Ovary (tissue), 9 donors: ENCODE results near the gene PRPS1. TPM values are rescaled to one million over a fixed set of nuclear protein-coding genes. Genes with fewer than 3 reads are reported as not detected.
A peak's percentile ranks its signal among the peaks of the same experiment; 100 is the strongest.
"Not testable (repeated sequence)": the region's sequence is repeated elsewhere in the genome, so short reads cannot be mapped to it uniquely, and the experiment has no call there.

ENCODE experiments used
- DNase-seq, 5 donors: peaks; one replicate each; pipeline ENCODE4 v3.0.0-alpha.2; 2019 to 2020
- H3K27ac ChIP-seq, 2 donors: fragments of 200-600 bp; one replicate each; pipeline versions ENCODE4 v1.5.1 to v1.8.0; 2019 to 2022
- H3K27me3 ChIP-seq: fragments of 200-600 bp; one replicate; pipeline ENCODE4 v1.8.0; 2022
- H3K36me3 ChIP-seq: fragments of 200-600 bp; sonication (generic); one replicate; pipeline ENCODE4 v1.5.1; 2019
- H3K4me1 ChIP-seq: one replicate; pipeline ENCODE4 v1.8.1; 2013; ENCODE audit warnings: mild to moderate bottlenecking, moderate library complexity; ENCODE audit not compliant: insufficient read depth
- H3K4me3 ChIP-seq: fragments of 200-600 bp; sonication (generic); one replicate; pipeline ENCODE4 v1.5.1; 2017
- H3K9me3 ChIP-seq, 2 donors: fragments of 200-600 bp in 1 of 2; sonication (generic) in 1 of 2; one replicate each; pipeline versions ENCODE4 v1.5.1 to v1.8.1; 2013 to 2019; ENCODE audit warnings: mild to moderate bottlenecking in 1 of 2, moderate library complexity in 1 of 2
- CTCF ChIP-seq, 3 donors: fragments of 450-650 bp in 2 of 3; fragments of 200-600 bp in 1 of 3; IDR thresholded peaks; one replicate each; pipeline versions ENCODE4 v1.5.1 to v1.8.0; 2016 to 2022; ENCODE audit warnings: antibody characterized with exemption in 3 of 3, mild to moderate bottlenecking in 1 of 3
- EP300 ChIP-seq: sonication (generic); formaldehyde crosslinking; IDR thresholded peaks from one replicate; pipeline ENCODE4 v1.6.1; 2017; ENCODE audit warnings: antibody characterized with exemption
- POLR2A ChIP-seq: fragments of 450-650 bp; IDR thresholded peaks from one replicate; pipeline ENCODE4 v1.6.1; 2017; ENCODE audit warnings: antibody characterized with exemption, mild to moderate bottlenecking, moderate library complexity
- WGBS, 3 donors: extraction: QIAGEN DNeasy Blood & Tissue Kit in 1 of 3; methylation state at CpG; one replicate each; pipeline versions ENCODE4 v1.1.5 to v1.1.7; 2013 to 2017; 5-methylcytosine and 5-hydroxymethylcytosine counted together
- intact Hi-C, 4 donors: fragments of 100-400 bp; cut with DNase I; formaldehyde crosslinking; loops; one replicate each; pipeline versions ENCODE4 v1.11.0 to v1.15.1; 2022 to 2023
- polyA plus RNA-seq, 2 donors: library from polyadenylated mRNA; stranded (reverse); fragments of 200-250 nt in 1 of 2; fragments of 350-450 nt in 1 of 2; fragmentation: Illumina TruSeq in 1 of 2; extraction: RNeasy Lipid Tissue Mini Kit (QIAGEN cat#74804) in 1 of 2; gene quantifications; one replicate each; pipeline ENCODE4 v1.2.3, GENCODE V29; 2013 to 2014
- total RNA-seq, 7 donors: library from RNA; depleted of rRNA in 2 of 7; stranded (reverse); fragments of >200 nt in 2 of 7; fragmentation: NEBNext Ultra II Directional in 3 of 7; extraction: Animal tissue kit (Norgen Biotek cat#: 25700) in 3 of 7; gene quantifications; one replicate each; pipeline versions ENCODE4 v1.1.0 to v1.2.4, GENCODE V29; 2016 to 2023
- donor health status: DM: no; HTN: no; CAD: no; lungs with moderate emphysema.
- donor health status: DM: no; HTN: no; CAD: no.
- donor health status: Bipolar disorder and iron deficiency.
- donor health status: DM: yes; HTN: yes; CAD: no.
- donor health status: DM: no; HTN: no; CAD: no.
- donor health status: DM: yes; HTN: yes; CAD: no.

PRPS1 gene
- total and polyA plus RNA-seq, 9 donors: 19.6 to 72.3 (median 32.8) TPM

- no peaks in the 10 kb centered on the region for H3K36me3 ChIP-seq
- intact Hi-C loops: no loop called here
- WGBS, 3 donors: 62 to 69% (median 69%) methylated on average over 4 of the region's 4 CpGs
Observed at GRCh38 chrX:107669261-107669660, 41.0 kb downstream of the PRPS1 start.

DNA sequence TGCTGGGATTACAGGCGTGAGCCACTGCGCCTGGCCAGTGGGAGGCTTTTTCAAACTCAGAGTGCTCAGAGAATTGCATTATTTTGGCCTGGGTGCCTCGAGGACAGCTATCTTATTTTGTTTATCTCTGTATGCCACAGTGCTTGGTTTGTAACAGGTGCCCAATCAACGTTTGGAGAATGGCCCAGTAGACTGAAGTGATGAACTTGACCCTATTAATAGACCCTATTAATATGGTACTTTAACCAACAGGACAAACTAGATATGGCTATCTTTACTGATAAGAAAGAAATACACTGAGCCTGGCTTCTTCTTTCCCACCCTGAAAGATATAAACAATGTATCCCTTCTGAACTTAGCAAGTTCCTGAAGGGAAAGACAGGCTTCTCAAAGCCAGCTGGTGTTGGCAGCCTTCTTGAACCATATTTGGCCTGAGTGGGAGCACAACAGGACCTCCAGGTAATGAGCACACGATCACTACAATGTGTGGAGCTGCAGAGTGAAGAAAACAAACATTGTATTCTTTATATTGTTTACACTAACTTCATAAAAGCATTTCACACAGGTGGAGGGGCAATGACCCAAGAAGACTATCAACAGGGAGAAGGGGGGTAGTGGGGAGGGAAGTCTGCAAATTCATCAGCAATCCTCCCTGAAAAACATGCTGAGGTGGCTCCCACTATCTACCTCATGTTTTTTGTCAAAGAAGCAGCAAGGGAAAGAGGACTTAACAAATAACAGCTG is 41.7 kb downstream of the PRPS1 start:
- DNase-seq: peak in 1 of 5 donors; percentile 13

More at GRCh38 chrX:107669261-107669660, 41.0 kb downstream of the PRPS1 start:
- Histone ChIP-seq H3K27ac (no peak overlapping the region), H3K27me3 (no peaks in the 10 kb centered on the region), H3K4me1 (peaks cover 2% of the 10 kb centered on the region), H3K4me3 (no peak overlapping the region), H3K9me3 (no peaks in the 10 kb centered on the region)
- TF ChIP-seq EP300: no peak
- TF ChIP-seq POLR2A: no peak
- TF ChIP-seq CTCF (IDR thresholded peaks at IDR 0.05): no peak
- DNase-seq: no peak

DNA sequence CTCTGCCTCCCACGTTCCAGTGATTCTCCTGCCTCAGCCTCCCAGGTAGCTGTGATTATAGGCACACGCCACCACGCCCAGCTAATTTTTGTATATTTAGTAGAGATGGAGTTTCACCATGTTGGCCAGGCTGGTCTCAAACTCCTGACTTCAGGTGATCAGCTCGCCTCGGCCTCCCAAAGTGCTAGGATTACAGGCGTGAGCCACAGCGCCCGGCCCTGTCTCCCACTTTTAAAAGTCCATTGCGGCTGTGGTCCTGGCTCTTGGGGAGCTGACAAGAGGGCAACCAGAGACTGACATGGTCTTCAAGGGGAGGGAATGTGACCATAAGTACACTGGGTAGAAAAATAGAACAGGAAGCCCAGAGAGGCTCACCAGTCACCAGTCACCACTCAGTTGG is 42.9 kb downstream of the PRPS1 start:
- not testable (repeated sequence) for DNase-seq, H3K36me3 ChIP-seq, H3K27ac ChIP-seq, H3K27me3 ChIP-seq, H3K4me1 ChIP-seq, H3K9me3 ChIP-seq, H3K4me3 ChIP-seq
- 83 to 87% (median 84%) methylated on average over 9 of the region's 9 CpGs for WGBS, 3 donors
- intact Hi-C loops: loop anchor here in 2 of 4 donors (5.0 kb wide), 1 partner anchor 106 kb away; the partner anchor contains the start of genes NCBP2L (in 2 of the 2) and TSC22D3 (in 2 of the 2)

More for the DNA sequence above, 41.7 kb downstream of the PRPS1 start:
- H3K27me3 ChIP-seq: no peaks in the 10 kb centered on the region
- 40 to 52% (median 45%) methylated on average over 5 of the region's 5 CpGs for WGBS, 3 donors
- H3K4me1 ChIP-seq: peaks cover 2% of the 10 kb centered on the region
- no peak overlapping the region for H3K4me3 ChIP-seq
- TF ChIP-seq EP300: no peak
- no peak for TF ChIP-seq CTCF (IDR thresholded peaks at IDR 0.05)
- no peak for TF ChIP-seq POLR2A
- H3K36me3 ChIP-seq: no peaks in the 10 kb centered on the region
- intact Hi-C loops: loop anchor here in 2 of 4 donors (5.0 kb wide), 1 partner anchor 107 kb away; the partner anchor contains the start of genes NCBP2L (in 2 of the 2) and TSC22D3 (in 2 of the 2)
- no peak overlapping the region for H3K27ac ChIP-seq
- no peaks in the 10 kb centered on the region for H3K9me3 ChIP-seq

DNA sequence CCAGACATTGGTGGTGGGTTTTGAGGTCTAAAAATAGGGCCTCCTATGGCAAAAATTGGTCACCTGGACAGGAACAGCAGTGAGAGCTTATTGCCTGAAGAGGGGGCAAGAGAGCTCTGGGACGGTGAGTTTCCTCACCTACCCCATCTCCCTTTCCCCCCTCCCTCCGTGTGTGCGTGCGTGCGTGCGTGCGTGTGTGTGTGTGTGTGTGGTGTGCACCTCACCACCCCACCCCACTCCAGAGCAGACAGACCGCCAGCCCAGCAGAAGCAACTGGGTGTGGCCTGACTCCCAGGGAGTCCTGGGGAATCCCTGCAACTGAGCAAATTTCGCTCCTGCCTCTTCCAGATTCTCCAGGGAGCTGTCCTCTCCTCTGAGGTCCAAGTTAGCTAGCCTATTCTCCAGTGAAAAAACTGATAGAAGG is 44.7 kb downstream of the PRPS1 start:
- no peaks in the 10 kb centered on the region for H3K27me3 ChIP-seq
- DNase-seq: peak; percentile 76 to 89 (median 83)
- H3K9me3 ChIP-seq: no peaks in the 10 kb centered on the region
- peaks cover 2% of the 10 kb centered on the region for H3K4me1 ChIP-seq
- no peak overlapping the region for H3K4me3 ChIP-seq
- intact Hi-C loops: loop anchor here in 3 of 4 donors (2.0 to 5.0 kb wide), 2 partner anchors 104 kb away; partner anchors contain the start of genes NCBP2L (in 3 of the 3) and TSC22D3 (in 2 of the 3)
- no peaks in the 10 kb centered on the region for H3K36me3 ChIP-seq
- WGBS, 3 donors: 11 to 22% (median 19%) methylated on average over 9 of the region's 9 CpGs
- H3K27ac ChIP-seq: peak overlapping the region in 1 of 2 donors; percentile 76
- TF ChIP-seq CTCF (IDR thresholded peaks at IDR 0.05) (peak; percentile 28 to 79 (median 67)), POLR2A (peak; percentile 23), EP300 (no peak)

GRCh38 chrX:107673431-107673830 is 45.1 kb downstream of the PRPS1 start:
- intact Hi-C loops: loop anchor here in 3 of 4 donors (2.0 to 5.0 kb wide), 2 partner anchors 103 to 104 kb away; partner anchors contain the start of genes NCBP2L (in 3 of the 3) and TSC22D3 (in 2 of the 3)
- H3K27ac ChIP-seq: peak overlapping the region in 1 of 2 donors; percentile 76
- TF ChIP-seq CTCF (IDR thresholded peaks at IDR 0.05) (no peak), EP300 (no peak), POLR2A (no peak)
- H3K4me3 ChIP-seq: no peak overlapping the region
- no peak for DNase-seq
- H3K27me3 ChIP-seq: no peaks in the 10 kb centered on the region
- no peaks in the 10 kb centered on the region for H3K9me3 ChIP-seq
- H3K36me3 ChIP-seq: no peaks in the 10 kb centered on the region
- H3K4me1 ChIP-seq: peaks cover 2% of the 10 kb centered on the region
- 71 to 74% (median 73%) methylated on average over 6 of the region's 6 CpGs for WGBS, 3 donors
